Measurements from ENCODE around the gene C1orf167.

DNA sequence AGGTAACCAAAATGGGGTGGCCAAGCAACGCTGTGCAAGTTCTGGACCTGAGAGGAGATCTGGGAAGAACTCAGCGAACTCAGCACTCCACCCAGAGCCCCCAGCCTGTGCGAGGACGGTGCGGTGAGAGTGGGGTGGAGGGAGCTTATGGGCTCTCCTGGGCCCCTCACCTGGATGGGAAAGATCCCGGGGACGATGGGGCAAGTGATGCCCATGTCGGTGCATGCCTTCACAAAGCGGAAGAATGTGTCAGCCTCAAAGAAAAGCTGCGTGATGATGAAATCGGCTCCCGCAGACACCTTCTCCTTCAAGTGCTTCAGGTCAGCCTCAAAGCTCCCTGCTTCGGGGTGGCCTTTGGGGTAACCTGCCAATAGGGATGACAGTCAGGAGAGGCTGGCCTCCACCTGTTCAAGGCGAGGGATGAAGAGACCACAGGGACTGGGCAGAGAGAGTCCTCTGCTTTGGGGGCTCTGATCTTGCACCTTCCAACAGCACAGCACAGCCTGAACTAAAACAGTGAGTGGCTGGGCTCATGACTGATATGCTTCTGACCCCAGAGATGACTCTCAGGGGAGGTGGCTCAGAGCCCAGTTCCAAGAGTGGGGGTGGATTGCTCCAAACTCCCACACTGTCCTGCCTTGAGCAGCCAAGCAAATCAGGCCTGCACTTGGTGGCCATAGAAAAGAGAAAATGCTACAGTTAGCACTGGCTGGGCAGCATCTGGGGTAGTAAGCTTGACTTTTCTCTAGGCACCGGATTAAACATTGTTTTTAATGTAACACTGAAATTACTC lies 34.2 kb downstream of the C1orf167 start:
- TF ChIP-seq GATA2 (IDR thresholded peaks at IDR 0.05; ENCODE audit: low read depth, low read length) (no peak), GATA3 (IDR thresholded peaks at IDR 0.05; ENCODE audit: low read depth, low read length) (no peak)

All from SH-SY5Y (cell line).